ENCODE data around the gene SHBG. TPM values are rescaled to one million over a fixed set of nuclear protein-coding genes. Genes with fewer than 3 reads are reported as not detected.

The SHBG gene
- total and polyA plus RNA-seq, 8 donors = 0.16 to 0.82 (median 0.23) TPM; not detected in 3

DNA sequence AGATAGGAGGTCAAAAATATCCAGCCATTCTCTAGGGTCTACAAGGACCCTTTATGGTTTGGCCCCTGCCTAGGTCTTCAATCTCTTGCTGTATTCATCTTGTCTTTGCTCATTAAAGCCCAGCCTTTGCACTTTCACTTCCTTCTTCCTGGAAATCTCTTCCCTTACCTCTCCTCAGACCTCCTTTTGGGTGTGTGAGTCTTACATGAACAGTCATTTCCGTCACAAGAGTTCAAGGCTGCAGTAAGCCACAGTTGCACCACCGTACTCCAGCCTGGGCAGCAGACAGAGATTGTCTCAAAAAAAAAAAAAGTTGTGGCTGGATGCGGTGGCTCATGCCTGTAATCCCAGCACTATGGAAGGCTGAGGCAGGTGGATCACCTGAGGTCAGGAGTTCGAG lies 14.8 kb downstream of the SHBG start:
- DNase-seq = no peak
- no peaks in the 10 kb centered on the region for H3K36me3 ChIP-seq
- no peak overlapping the region for H3K27ac ChIP-seq
- TF ChIP-seq, protein P1, sequence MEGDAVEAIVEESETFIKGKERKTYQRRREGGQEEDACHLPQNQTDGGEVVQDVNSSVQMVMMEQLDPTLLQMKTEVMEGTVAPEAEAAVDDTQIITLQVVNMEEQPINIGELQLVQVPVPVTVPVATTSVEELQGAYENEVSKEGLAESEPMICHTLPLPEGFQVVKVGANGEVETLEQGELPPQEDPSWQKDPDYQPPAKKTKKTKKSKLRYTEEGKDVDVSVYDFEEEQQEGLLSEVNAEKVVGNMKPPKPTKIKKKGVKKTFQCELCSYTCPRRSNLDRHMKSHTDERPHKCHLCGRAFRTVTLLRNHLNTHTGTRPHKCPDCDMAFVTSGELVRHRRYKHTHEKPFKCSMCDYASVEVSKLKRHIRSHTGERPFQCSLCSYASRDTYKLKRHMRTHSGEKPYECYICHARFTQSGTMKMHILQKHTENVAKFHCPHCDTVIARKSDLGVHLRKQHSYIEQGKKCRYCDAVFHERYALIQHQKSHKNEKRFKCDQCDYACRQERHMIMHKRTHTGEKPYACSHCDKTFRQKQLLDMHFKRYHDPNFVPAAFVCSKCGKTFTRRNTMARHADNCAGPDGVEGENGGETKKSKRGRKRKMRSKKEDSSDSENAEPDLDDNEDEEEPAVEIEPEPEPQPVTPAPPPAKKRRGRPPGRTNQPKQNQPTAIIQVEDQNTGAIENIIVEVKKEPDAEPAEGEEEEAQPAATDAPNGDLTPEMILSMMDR (IDR thresholded peaks at IDR 0.05) = no peak
- ATAC-seq = no peak
- H3K4me3 ChIP-seq = no peak overlapping the region
- FAIRE-seq = no peak
- H3K9me3 ChIP-seq = no peaks in the 10 kb centered on the region
- intact Hi-C loops (cut with DNase I) = no loop called here
- no peaks in the 10 kb centered on the region for H3K4me1 ChIP-seq
- 79 to 91% methylated on average over 4 of the region's 4 CpGs for WGBS, 2 donors
- no peaks in the 10 kb centered on the region for H3K27me3 ChIP-seq

DNA sequence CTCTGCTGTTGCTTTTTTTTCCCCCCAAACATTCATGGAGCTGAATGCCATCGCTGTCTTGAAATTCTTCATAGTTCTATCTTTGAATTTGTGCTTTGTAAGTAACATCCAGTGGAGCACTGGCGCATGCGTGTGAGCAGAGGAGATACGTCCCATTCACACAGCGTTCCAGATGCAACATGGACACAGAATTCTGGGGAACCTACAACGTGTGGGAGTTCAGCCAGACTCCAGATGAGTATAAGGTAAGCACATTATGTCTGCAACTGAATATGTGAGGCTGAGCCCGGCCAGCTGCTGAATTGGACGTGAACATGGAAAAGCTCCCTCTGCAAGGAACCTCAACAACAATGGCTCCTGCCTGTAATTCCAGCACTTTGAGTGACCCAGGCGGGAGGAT lies 16.5 kb downstream of the SHBG start:
- Histone ChIP-seq H3K27me3 (no peaks in the 10 kb centered on the region), H3K9me3 (no peaks in the 10 kb centered on the region), H3K4me1 (peaks cover 3 to 8% (median 7%) of the 10 kb centered on the region in 3 donors), H3K27ac (no peak overlapping the region), H3K36me3 (no peaks in the 10 kb centered on the region), H3K4me3 (no peak overlapping the region)
- ATAC-seq = no peak
- DNase-seq = no peak
- no peak for FAIRE-seq
- TF ChIP-seq, protein P1 (IDR thresholded peaks at IDR 0.05) = no peak
- intact Hi-C loops (cut with DNase I) = no loop called here
- 70 to 88% methylated on average over 9 of the region's 9 CpGs for WGBS, 2 donors

DNA sequence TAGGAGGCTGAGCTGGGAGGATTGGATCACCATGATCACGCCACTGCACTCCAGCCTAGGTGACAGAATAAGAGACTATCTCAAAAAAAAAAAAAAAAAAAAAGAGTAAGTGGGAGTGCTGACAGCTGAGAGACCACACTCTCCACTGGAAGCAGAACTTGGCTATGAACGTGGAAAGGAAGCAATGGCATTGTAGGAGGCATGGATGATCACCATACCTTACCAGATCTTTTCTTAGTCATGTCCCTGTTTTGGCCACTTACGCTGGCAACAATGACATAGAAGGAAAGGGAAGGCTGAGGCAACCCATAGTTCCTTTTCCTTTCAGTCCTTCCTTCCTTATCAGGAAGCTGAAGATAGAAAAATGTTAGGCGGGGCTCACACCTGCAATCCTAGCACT lies 17.1 kb downstream of the SHBG start:
- Histone ChIP-seq H3K4me1 (peaks cover 4 to 10% (median 10%) of the 10 kb centered on the region in 3 donors), H3K9me3 (no peaks in the 10 kb centered on the region), H3K27ac (no peak overlapping the region), H3K4me3 (no peak overlapping the region), H3K36me3 (no peaks in the 10 kb centered on the region), H3K27me3 (no peaks in the 10 kb centered on the region)
- no peak for DNase-seq
- 75 to 77% methylated on average over 4 of the region's 4 CpGs for WGBS, 2 donors
- intact Hi-C loops (cut with DNase I) = no loop called here
- no peak for FAIRE-seq
- no peak for ATAC-seq
- TF ChIP-seq, protein P1 (IDR thresholded peaks at IDR 0.05) = no peak

DNA sequence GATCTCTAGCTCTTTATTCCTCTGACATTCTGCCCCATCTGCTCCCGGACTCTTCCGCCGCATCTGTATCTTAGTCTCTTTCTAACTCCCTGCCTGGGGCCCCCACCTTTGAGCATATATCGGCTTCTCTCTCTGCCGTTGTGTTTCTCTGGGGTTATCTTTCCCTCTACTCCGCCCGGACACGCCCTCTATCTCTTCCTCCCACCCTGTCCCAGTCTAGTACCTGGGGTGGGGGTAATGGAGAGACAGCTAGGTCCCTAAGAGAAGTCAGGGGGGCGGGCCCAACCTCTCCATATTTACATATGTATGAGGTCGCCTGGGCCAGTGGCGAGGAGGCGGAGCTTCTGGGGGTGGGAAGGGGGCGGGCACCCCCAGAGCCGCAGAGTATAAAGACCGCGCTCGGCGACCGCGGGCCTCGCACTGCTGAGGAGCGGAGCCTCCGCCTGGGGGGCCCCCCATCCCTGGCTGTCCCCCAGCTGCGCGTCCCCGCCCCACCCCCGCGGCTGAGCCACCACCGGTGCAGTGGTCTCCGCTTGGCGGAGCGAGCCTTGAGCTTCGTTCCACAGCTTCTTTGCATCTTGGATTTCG lies 20.7 kb downstream of the SHBG start, which contains the start of gene ATP1B2:
TSS of gene ATP1B2 (plus strand) at position 418 of the 588 bp plus-strand sequence. CDS start 593 bp downstream, outside the sequence.
- 1 to 2% methylated on average over 26 to 34 of the region's 34 CpGs for WGBS, 2 donors

More for the DNA sequence above, 20.7 kb downstream of the SHBG start, which contains the start of gene ATP1B2:
- DNase-seq (peak; percentile 57 to 86 (median 72)), FAIRE-seq (no peak), ATAC-seq (peak; percentile 78 to 92 (median 88))
- peaks cover 4 to 10% (median 10%) of the 10 kb centered on the region in 3 donors for H3K4me1 ChIP-seq
- TF ChIP-seq, protein P1 (IDR thresholded peaks at IDR 0.05) = no peak
- H3K9me3 ChIP-seq = no peaks in the 10 kb centered on the region
- no peaks in the 10 kb centered on the region for H3K36me3 ChIP-seq
- H3K4me3 ChIP-seq = peak within 1 kb of the TSS; percentile 18 to 50 (median 29)
- no peaks in the 10 kb centered on the region for H3K27me3 ChIP-seq
- H3K27ac ChIP-seq = no peak within 1 kb of the TSS
- intact Hi-C loops (cut with DNase I) = no loop called here

All from pancreas (tissue), 10 donors.